GM12875 (cell line): ENCODE measurements around the gene VPS13D.

Experiments
- H3K4me3 ChIP-seq: one replicate; pipeline ENCODE4 v1.5.1; 2011; ENCODE audit warnings: low read depth, low read length, control low read depth
- TF ChIP-seq, protein P1 (sequence below): IDR thresholded peaks from 2 replicates; pipeline ENCODE4 v1.5.1; 2011; ENCODE audit warnings: low read depth, mild to moderate bottlenecking, control low read depth, inconsistent platforms, low read length, moderate library complexity, borderline replicate concordance; ENCODE audit not compliant: insufficient read depth

VPS13D gene

DNA sequence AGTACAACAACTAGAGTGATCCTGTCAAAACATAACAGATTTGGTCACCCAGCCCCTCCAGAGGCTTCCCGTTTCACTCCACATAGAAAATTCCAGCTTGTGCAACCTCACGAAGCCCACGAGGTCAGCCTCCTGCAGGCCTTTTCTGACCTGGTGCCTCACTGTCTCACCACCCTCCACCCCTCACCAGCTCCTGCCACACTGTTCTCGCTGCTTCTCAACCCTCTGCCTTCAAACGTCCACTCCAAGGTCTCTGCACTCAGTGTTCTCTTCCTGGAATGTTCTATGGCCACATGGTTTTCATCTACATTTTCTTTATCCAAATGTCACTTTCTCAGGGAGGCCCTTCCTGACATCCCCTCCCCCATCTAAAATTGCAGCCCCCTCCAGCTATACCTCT, 209.2 kb downstream of the VPS13D start:
- TF ChIP-seq, protein P1, sequence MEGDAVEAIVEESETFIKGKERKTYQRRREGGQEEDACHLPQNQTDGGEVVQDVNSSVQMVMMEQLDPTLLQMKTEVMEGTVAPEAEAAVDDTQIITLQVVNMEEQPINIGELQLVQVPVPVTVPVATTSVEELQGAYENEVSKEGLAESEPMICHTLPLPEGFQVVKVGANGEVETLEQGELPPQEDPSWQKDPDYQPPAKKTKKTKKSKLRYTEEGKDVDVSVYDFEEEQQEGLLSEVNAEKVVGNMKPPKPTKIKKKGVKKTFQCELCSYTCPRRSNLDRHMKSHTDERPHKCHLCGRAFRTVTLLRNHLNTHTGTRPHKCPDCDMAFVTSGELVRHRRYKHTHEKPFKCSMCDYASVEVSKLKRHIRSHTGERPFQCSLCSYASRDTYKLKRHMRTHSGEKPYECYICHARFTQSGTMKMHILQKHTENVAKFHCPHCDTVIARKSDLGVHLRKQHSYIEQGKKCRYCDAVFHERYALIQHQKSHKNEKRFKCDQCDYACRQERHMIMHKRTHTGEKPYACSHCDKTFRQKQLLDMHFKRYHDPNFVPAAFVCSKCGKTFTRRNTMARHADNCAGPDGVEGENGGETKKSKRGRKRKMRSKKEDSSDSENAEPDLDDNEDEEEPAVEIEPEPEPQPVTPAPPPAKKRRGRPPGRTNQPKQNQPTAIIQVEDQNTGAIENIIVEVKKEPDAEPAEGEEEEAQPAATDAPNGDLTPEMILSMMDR: no peak

DNA sequence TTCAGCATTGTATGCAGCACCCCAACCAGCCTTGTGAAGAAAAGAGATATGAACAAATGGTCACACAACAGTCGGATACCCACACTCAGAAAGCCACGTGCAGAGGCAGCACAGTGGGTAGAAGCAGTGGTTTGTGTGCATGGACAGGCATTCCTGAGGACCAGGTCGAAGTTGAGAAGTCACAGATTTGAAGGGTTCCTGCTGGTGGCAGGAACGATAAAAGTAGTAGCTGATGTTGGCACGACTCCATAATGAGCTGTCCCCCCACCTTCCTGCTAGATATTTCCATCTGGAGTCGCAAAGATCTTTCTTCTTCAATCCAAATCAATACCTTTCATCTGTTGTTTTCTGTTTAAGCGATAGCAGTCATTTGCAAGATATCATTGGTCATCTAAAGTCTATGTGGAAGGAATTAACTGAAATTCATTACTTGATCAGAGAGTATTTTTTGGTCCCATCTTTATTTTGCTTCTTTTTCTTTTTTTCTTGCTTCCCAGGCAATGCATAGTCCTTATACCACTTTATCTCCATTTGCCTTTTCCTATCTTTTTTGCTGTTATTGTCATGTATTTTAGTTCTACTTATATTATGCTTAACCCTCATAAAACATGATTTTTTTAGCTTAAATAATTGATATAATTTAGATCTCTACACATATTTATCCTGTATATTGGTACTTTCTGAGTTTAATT, 211.7 kb downstream of the VPS13D start:
- TF ChIP-seq, protein P1: no peak
- no peak overlapping the region for H3K4me3 ChIP-seq

More for the DNA sequence above, 209.2 kb downstream of the VPS13D start:
- no peak overlapping the region for H3K4me3 ChIP-seq

DNA sequence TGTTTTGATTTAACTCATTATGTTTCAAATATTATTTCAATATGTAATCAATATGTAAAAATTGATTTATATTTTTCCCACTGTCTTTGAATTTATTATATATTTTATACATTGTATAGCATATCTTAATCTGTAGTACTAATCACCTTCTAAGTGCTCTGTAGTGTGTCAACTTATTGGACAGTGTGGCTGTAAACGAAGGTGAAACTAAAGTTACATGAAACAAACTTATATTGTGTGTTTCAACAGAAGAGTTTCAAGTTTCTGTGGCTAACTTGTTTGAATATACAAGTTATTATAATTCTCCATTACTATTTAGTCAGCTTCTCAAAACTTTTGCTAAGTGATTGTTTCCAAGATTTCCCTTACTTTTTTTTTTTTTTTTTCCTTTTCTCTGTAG, 212.4 kb downstream of the VPS13D start:
- no peak overlapping the region for H3K4me3 ChIP-seq
- TF ChIP-seq, protein P1: no peak

DNA sequence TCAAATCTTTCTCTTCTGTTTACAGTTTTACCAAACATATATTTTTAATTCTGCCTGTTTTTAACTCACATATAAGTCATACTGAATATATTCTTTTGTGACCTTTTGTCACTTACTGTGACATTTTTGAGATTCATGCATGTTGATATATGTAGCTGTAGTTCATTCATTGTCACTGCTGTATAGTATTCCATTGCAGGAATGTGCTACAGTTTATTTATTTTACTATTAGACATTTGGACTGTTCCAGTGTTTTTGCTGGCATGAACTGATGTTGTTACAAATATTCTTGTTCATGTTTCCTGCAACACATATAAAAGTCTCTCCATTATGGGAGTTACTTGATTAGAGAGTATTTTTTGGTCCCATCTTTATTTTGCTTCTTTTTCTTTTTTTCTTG, 213.3 kb downstream of the VPS13D start:
- TF ChIP-seq, protein P1: no peak
- no peak overlapping the region for H3K4me3 ChIP-seq

DNA sequence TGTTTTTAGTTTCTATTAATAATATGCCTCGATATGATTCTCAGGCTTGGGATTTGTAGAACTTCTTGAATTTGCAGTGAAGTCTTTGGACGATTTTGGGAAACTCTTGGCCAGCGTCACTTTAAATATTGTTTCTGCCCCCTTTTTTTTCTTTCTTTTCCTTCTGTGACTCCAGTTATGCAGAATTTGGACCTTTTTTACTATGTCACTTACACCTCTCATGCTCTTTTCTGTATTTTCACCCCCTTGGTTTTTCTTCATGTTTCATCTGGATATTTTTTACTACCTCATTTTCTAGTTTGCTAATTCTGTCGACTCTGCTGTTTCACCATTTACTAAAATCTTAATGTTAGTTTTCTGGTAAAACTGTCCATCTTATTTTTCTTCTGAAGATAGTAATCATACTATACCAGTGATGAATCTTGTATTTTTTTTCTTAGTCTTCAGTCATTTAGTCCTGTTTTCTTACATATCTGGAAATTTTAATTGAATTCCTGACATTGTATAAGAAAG, 214.6 kb downstream of the VPS13D start:
- TF ChIP-seq, protein P1: no peak
- H3K4me3 ChIP-seq: no peak overlapping the region

DNA sequence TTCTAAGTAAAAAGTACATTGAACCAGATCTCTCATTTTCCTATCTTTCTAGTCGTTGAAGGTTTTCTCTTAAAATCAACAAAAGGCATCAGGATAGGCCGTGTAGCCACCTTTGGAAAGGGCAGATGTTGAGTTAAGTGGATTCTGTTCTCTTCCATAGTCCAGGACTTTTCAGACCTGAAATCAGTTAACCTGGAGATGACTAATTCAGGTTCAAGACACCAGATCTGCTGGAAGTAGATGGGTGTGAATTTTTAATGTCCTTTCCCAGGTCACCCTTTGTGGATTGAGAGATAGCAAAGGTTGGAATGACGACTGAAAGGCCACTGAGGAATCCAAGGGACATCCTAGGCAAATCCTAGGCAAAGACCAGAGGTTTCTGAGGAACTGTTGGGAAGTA, 215.4 kb downstream of the VPS13D start:
- no peak overlapping the region for H3K4me3 ChIP-seq
- TF ChIP-seq, protein P1: no peak

DNA sequence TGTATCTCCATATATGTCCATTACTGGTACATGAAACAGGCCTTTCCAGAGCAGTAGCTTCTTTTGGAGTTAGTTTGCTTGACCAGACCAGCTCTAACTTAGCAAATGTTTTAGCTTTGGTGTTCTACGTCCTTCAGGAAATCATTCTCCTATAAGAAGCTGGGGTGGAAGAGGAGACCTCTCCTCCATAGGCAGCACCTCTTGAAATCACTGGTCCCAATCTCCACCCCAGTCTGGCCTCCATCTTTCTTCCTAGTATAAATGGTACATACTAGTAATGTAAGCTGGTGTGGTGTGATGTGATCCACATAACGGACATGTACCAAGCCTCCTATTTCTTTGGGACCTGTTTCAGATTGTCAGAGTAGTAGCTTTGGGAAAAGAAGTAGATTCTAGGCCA, 216.8 kb downstream of the VPS13D start:
- no peak overlapping the region for H3K4me3 ChIP-seq
- TF ChIP-seq, protein P1: no peak
